ENCODE measurements around the gene SERGEF. TPM values are rescaled to one million over a fixed set of nuclear protein-coding genes. Genes with fewer than 3 reads are reported as not detected.
A peak's percentile ranks its signal among the peaks of the same experiment; 100 is the strongest.

SERGEF gene
- total RNA-seq, 2 donors from 2014 or later: 27.3 to 32.0 TPM

DNA sequence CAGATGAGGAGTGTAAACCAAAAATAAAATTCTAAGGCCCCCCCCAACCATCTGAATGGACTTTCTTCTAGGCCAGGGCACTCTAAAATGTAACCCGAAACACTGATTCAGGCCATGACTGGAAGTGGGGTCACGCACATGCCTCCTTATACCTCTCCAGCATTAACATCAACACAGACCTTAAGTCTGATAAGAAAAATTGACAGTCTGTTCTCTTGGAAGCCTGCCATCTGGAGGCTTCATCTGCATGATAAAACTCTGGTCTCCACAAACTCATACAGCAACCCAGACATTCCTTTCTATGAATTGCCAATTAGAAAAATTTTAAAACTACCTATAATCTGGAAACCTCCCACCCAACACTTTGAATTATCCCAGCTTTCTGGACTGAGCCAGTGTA is 3.9 kb upstream of the SERGEF start:
- Histone ChIP-seq H3K36me3 (no peaks in the 10 kb centered on the region), H3K27me3 (replicated peaks; ENCODE audit: insufficient read depth) (no peaks in the 10 kb centered on the region), H3K4me3 (no peak overlapping the region), H3K9me3 (no peaks in the 10 kb centered on the region), H3K4me1 (ENCODE audit: control insufficient read depth in 1 of 2, low read depth in 2 of 2) (peaks cover 4 to 15% of the 10 kb centered on the region in 2 donors), H3K27ac (no peak overlapping the region)
- ATAC-seq (ENCODE audit: insufficient number of reproducible peaks, low FRiP score, low read depth) (no peak), DNase-seq (ENCODE audit: low spot score) (no peak)
- no peak for TF ChIP-seq CTCF (IDR thresholded peaks at IDR 0.05)

GRCh38 chr11:18014876-18015275 is 2.0 kb upstream of the SERGEF start:
- Histone ChIP-seq H3K4me3 (no peak overlapping the region), H3K36me3 (no peaks in the 10 kb centered on the region), H3K9me3 (no peaks in the 10 kb centered on the region), H3K27ac (no peak overlapping the region), H3K27me3 (replicated peaks; ENCODE audit: insufficient read depth) (no peaks in the 10 kb centered on the region), H3K4me1 (ENCODE audit: control insufficient read depth in 1 of 2, low read depth in 2 of 2) (peaks cover 4 to 18% of the 10 kb centered on the region in 2 donors)
- DNase-seq (ENCODE audit: low spot score): no peak
- no peak for ATAC-seq (ENCODE audit: insufficient number of reproducible peaks, low FRiP score, low read depth)
- no peak for TF ChIP-seq CTCF (IDR thresholded peaks at IDR 0.05)

- no peaks in the 10 kb centered on the region for H3K36me3 ChIP-seq
- no peak for TF ChIP-seq CTCF (IDR thresholded peaks at IDR 0.05)
- no peaks in the 10 kb centered on the region for H3K27me3 ChIP-seq (replicated peaks; ENCODE audit: insufficient read depth)
- no peak for ATAC-seq (ENCODE audit: insufficient number of reproducible peaks, low FRiP score, low read depth)
- H3K9me3 ChIP-seq: no peaks in the 10 kb centered on the region
- no peak for DNase-seq (ENCODE audit: low spot score)
- H3K27ac ChIP-seq: peak overlapping the region; percentile 98 to 99
- peak overlapping the region; percentile 87 for H3K4me3 ChIP-seq
- peaks cover 4 to 18% of the 10 kb centered on the region in 2 donors for H3K4me1 ChIP-seq (ENCODE audit: control insufficient read depth in 1 of 2, low read depth in 2 of 2)
Measured at GRCh38 chr11:18013790-18014507, 1.1 kb upstream of the SERGEF start.

GRCh38 chr11:18012122-18012905 is 533 bp downstream of the SERGEF start:
- TF ChIP-seq CTCF (IDR thresholded peaks at IDR 0.05): no peak
- Histone ChIP-seq H3K4me3 (peak overlapping the region; percentile 87), H3K36me3 (no peaks in the 10 kb centered on the region), H3K27me3 (replicated peaks; ENCODE audit: insufficient read depth) (no peaks in the 10 kb centered on the region), H3K27ac (peak overlapping the region; percentile 98 to 99), H3K9me3 (no peaks in the 10 kb centered on the region), H3K4me1 (ENCODE audit: control insufficient read depth in 1 of 2, low read depth in 2 of 2) (peaks cover 4 to 18% of the 10 kb centered on the region in 2 donors)
- ATAC-seq (ENCODE audit: insufficient number of reproducible peaks, low FRiP score, low read depth): no peak
- DNase-seq (ENCODE audit: low spot score): peak; percentile 4

DNA sequence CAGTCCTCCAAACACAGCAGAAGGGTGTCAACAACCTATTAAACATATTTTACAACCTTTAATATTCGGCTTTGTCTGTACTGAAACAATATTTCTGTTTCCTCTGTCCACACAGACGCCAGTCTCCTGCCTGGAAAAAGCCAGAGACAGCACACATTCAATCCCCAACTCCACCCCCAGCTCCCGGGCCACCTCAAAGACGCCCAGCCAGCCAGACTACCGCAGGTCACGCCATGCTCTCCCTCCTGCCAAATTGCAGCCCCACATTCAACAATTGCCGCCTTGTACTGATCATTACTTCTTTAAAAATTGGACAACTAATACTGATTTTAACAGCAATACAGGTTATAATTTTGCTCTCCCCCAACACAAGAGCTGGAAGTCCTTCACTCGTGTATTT is 1.2 kb downstream of the SERGEF start:
- no peaks in the 10 kb centered on the region for H3K27me3 ChIP-seq (replicated peaks; ENCODE audit: insufficient read depth)

More for the DNA sequence above, 1.2 kb downstream of the SERGEF start:
- no peaks in the 10 kb centered on the region for H3K36me3 ChIP-seq
- H3K9me3 ChIP-seq: no peaks in the 10 kb centered on the region
- no peak for DNase-seq (ENCODE audit: low spot score)
- peak overlapping the region; percentile 98 to 99 for H3K27ac ChIP-seq
- no peak for TF ChIP-seq CTCF (IDR thresholded peaks at IDR 0.05)
- H3K4me3 ChIP-seq: peak overlapping the region; percentile 87
- peaks cover 4 to 18% of the 10 kb centered on the region in 2 donors for H3K4me1 ChIP-seq (ENCODE audit: control insufficient read depth in 1 of 2, low read depth in 2 of 2)
- ATAC-seq (ENCODE audit: insufficient number of reproducible peaks, low FRiP score, low read depth): no peak

Data from thoracic aorta (tissue), 2 donors.